D721Med (cell line): ENCODE measurements around the gene OOEP.

Experiments
- DNase-seq: peaks from one replicate; pipeline ENCODE4 v3.0.0; 2011; ENCODE audit warnings: low spot score; ENCODE audit not compliant: insufficient read length
- FAIRE-seq: peaks from 2 replicates; lab custom pipeline; 2011; peaks lifted over from hg19 to GRCh38; lab: Jason Lieb, UNC
- CTCF ChIP-seq: IDR thresholded peaks from 2 replicates; pipeline ENCODE4 v1.5.1; 2012; ENCODE audit warnings: mild to moderate bottlenecking, control low read depth; ENCODE audit not compliant: insufficient read depth; ENCODE audit errors: missing control alignments

The OOEP gene

GRCh38 chr6:73348550-73349204 lies 21.0 kb downstream of the OOEP start:
- FAIRE-seq (no peak), DNase-seq (no peak)
- no peak for TF ChIP-seq CTCF

GRCh38 chr6:73343164-73343563 lies 26.5 kb downstream of the OOEP start:
- TF ChIP-seq CTCF: no peak
- no peak for FAIRE-seq
- no peak for DNase-seq

DNA sequence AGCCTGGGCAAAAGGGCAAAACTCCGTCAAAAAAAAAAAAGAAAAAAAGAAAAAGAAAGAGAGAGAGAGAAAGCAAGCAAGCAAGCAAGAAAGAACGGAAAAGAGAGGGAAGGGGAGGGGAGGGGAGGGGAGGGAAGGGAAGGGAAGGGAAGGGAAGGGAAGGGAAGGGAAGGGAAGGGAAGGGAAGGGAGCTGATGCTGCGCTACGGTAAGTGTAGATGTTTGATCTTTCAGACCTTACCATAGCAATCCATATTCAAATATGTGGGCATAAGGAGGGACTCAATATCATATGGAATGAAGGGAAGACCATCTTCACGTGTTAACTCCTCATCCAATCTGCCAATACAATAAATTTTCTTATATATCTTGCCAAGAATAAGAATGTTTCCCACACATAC lies 27.5 kb downstream of the OOEP start:
- no peak for DNase-seq
- no peak for TF ChIP-seq CTCF
- FAIRE-seq: no peak

- DNase-seq: no peak
- TF ChIP-seq CTCF: no peak
- no peak for FAIRE-seq
These were observed 28.4 kb downstream of the OOEP start for GRCh38 chr6:73341335-73341734.

- FAIRE-seq: no peak
- no peak for TF ChIP-seq CTCF
- DNase-seq: no peak
These were observed 29.6 kb downstream of the OOEP start for GRCh38 chr6:73340048-73340447.

- DNase-seq (no peak), FAIRE-seq (no peak)
- no peak for TF ChIP-seq CTCF
These were observed 30.4 kb downstream of the OOEP start for GRCh38 chr6:73339340-73339739.

DNA sequence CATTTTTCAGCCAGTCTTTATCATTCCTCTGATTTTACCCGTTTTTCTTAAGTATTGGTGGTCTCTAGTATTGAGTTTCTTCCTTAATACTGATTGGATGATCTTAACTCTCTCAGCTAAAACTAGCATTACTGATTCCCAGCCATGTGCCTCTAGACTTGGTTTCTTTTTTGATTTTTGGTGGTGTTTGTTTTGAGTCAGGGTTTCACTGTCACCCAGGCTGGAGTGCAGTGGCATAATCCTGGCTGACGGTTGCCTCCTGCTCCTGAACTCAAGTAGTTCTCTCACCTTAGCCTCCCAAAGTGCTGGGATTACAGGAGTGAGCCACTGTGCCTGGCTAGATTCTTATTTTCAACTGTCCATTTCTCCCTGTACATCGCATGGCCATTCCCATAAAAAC lies 40.5 kb downstream of the OOEP start:
- DNase-seq (no peak), FAIRE-seq (no peak)
- TF ChIP-seq CTCF: no peak
